Natural killer cell treated with Interleukin-12 subunit alpha and Interleukin-12 subunit beta and Interleukin-15 and Interleukin-18, amount 100 ng/mL, for 72 hours (primary cell): ENCODE results near the gene U2AF1L4. TPM values are rescaled to one million over a fixed set of nuclear protein-coding genes. Genes with fewer than 3 reads are reported as not detected.
"Not testable (repeated sequence)": the region's sequence is repeated elsewhere in the genome, so short reads cannot be mapped to it uniquely, and the experiment has no call there.

Experiments
- ATAC-seq, 2 donors: fragments of 150-1000 bp; cut with Tn5 transposase in 1 of 2; sonication (Bioruptor Pico), chemical (Tn5 transposase) in 1 of 2; 2 replicates each; pipeline ENCODE4 v1.10.0; 2021
- DNase-seq: peaks from one replicate; pipeline ENCODE4 v3.0.0; 2022; ENCODE audit warnings: low spot score
- H3K27ac Mint-ChIP-seq, 2 donors: 1 replicate in 1 of 2; 2 replicates in 1 of 2; pipeline ENCODE4 v1.8.0; 2022; ENCODE audit warnings: mixed read lengths in 2 of 2, mild to moderate bottlenecking in 1 of 2, moderate library complexity in 1 of 2
- H3K27me3 Mint-ChIP-seq, 2 donors: 1 replicate in 1 of 2; 2 replicates in 1 of 2; pipeline ENCODE4 v1.8.0; 2022; ENCODE audit warnings: mixed read lengths in 2 of 2
- H3K36me3 Mint-ChIP-seq: one replicate; pipeline ENCODE4 v1.8.0; 2022; ENCODE audit warnings: mixed read lengths
- H3K4me1 Mint-ChIP-seq, 2 donors: 1 replicate in 1 of 2; 2 replicates in 1 of 2; pipeline ENCODE4 v1.8.0; 2022; ENCODE audit warnings: low read depth in 2 of 2, mixed read lengths in 2 of 2, mild to moderate bottlenecking in 1 of 2
- H3K4me3 Mint-ChIP-seq: one replicate; pipeline ENCODE4 v1.8.0; 2022; ENCODE audit warnings: mixed read lengths
- H3K9me3 Mint-ChIP-seq: 2 replicates; pipeline ENCODE4 v1.8.0; 2022; ENCODE audit warnings: mixed read lengths
- total RNA-seq, 2 donors: library from RNA; stranded (reverse); gene quantifications; one replicate each; pipeline ENCODE4 v1.2.3, GENCODE V29; 2022

U2AF1L4 gene
- total RNA-seq, 2 donors from 2014 or later = 17.0 to 19.1 TPM

GRCh38 chr19:35775298-35776101, 30.3 kb upstream of the U2AF1L4 start, which contains the start of gene ARHGAP33:
TSS of gene ARHGAP33 (plus strand) at chr19:35775564. CDS start at chr19:35775659, 95 bp downstream.
- peak; percentile 98 to 99 for ATAC-seq
- H3K4me3 Mint-ChIP-seq = peak within 1 kb of the TSS; percentile 85
- peaks cover 20 to 25% of the 10 kb centered on the region in 2 donors for H3K4me1 Mint-ChIP-seq

DNA sequence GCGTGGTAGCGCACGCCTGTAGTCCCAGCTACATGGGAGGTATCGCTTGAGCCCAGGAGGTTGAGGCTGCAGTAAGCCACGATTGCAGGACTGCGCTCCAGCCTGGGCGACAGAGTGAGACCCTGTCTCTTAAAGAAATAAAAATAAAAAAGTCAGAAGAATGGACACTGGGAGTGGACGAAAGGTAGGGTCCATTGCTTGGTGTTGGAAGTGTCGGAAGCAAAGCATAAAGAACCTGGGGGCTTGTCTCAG, 29.8 kb upstream of the U2AF1L4 start:
- H3K36me3 Mint-ChIP-seq = no peaks in the 10 kb centered on the region
- H3K4me1 Mint-ChIP-seq = peaks cover 20 to 25% of the 10 kb centered on the region in 2 donors
- DNase-seq (no peak), ATAC-seq (no peak)
- no peaks in the 10 kb centered on the region for H3K27me3 Mint-ChIP-seq
- peak overlapping the region; percentile 85 for H3K4me3 Mint-ChIP-seq
- H3K27ac Mint-ChIP-seq = no peak overlapping the region
- no peaks in the 10 kb centered on the region for H3K9me3 Mint-ChIP-seq

More at GRCh38 chr19:35775298-35776101, 30.3 kb upstream of the U2AF1L4 start, which contains the start of gene ARHGAP33:
- DNase-seq = peak; percentile 98
- H3K36me3 Mint-ChIP-seq = no peaks in the 10 kb centered on the region
- no peaks in the 10 kb centered on the region for H3K9me3 Mint-ChIP-seq
- H3K27ac Mint-ChIP-seq = peak within 1 kb of the TSS in 1 of 2 donors; percentile 77
- H3K27me3 Mint-ChIP-seq = no peaks in the 10 kb centered on the region

- no peaks in the 10 kb centered on the region for H3K9me3 Mint-ChIP-seq
- DNase-seq = peak; percentile 53
- no peak overlapping the region for H3K27ac Mint-ChIP-seq
- H3K4me1 Mint-ChIP-seq = peaks cover 20 to 25% of the 10 kb centered on the region in 2 donors
- H3K27me3 Mint-ChIP-seq = no peaks in the 10 kb centered on the region
- H3K4me3 Mint-ChIP-seq = peak overlapping the region; percentile 85
- ATAC-seq = no peak
- H3K36me3 Mint-ChIP-seq = no peaks in the 10 kb centered on the region
These were observed 29.2 kb upstream of the U2AF1L4 start for GRCh38 chr19:35774274-35775045.

GRCh38 chr19:35773020-35773806, 28.0 kb upstream of the U2AF1L4 start:
- H3K4me3 Mint-ChIP-seq = no peak overlapping the region

GRCh38 chr19:35772362-35772761, 27.1 kb upstream of the U2AF1L4 start:
- not testable (repeated sequence) for H3K27me3 Mint-ChIP-seq, DNase-seq, H3K36me3 Mint-ChIP-seq, ATAC-seq, H3K4me3 Mint-ChIP-seq, H3K9me3 Mint-ChIP-seq, H3K27ac Mint-ChIP-seq
- H3K4me1 Mint-ChIP-seq = peaks cover 20 to 25% of the 10 kb centered on the region in 2 donors

More at GRCh38 chr19:35773020-35773806, 28.0 kb upstream of the U2AF1L4 start:
- DNase-seq (peak; percentile 32), ATAC-seq (no peak)
- no peak overlapping the region for H3K27ac Mint-ChIP-seq
- peaks cover 20 to 25% of the 10 kb centered on the region in 2 donors for H3K4me1 Mint-ChIP-seq
- H3K9me3 Mint-ChIP-seq = no peaks in the 10 kb centered on the region
- no peaks in the 10 kb centered on the region for H3K27me3 Mint-ChIP-seq
- H3K36me3 Mint-ChIP-seq = no peaks in the 10 kb centered on the region

DNA sequence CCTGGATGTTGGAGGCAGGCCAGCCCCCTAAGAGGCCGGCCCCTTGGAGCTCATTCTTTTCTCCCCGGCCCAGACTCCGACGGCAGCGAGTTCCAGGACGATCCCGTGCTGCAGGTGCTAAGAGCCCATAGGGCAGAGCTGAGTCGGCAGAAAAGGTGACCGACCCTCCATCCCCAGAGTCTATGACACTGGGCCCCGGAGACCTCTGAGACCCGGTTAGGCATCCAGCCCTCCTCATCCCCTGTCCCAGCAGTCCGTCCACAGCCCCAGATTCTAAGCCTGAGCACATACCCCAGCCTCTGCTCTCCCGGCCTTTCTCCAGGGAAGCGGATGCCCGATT, 22.8 kb upstream of the U2AF1L4 start:
- no peak for DNase-seq
- H3K4me1 Mint-ChIP-seq = peaks cover 0 to 4% of the 10 kb centered on the region in 2 donors

DNA sequence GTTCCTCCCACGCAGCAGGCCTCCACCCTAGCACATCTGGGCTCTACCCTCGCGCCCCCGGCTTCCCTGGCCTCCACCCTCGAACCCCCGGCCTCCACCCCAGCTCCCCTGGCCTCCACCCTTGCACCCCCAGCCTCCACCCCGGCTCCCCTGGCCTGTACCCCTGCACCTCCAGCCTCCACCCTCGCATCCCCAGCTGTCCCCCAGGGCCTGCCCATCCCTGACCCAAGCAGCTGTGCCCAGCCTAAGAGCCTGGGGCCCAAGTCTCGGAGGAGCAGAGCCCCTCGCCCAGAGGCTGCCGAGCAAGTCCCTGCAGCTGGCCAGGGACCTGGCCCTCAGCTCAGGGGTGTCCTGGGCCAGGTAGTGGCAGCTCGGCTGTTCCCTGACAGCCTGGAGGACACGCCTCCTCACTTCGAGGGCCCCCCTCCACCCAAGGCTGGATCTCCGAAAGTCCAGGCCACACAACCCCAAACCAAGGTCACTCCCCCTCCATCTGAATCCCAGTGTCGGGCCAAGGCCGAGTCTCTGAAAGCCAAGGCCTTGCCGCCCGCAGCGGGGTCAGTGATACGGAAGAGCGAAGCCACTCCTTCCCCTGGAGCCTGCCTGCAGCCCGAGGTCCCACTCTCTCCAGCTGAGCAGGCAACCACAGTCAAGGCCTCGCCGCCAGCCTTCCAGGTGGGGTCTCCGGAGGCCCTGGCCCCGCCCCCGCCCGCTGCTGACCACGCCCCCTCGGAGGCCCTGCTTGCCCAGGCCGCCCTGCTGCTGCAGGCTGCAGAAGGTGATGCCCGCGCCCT, 22.3 kb upstream of the U2AF1L4 start:
- no peaks in the 10 kb centered on the region for H3K9me3 Mint-ChIP-seq
- no peak for DNase-seq
- H3K36me3 Mint-ChIP-seq = no peaks in the 10 kb centered on the region
- no peaks in the 10 kb centered on the region for H3K27me3 Mint-ChIP-seq
- H3K27ac Mint-ChIP-seq = no peak overlapping the region
- H3K4me1 Mint-ChIP-seq = peaks cover 0 to 4% of the 10 kb centered on the region in 2 donors
- peak; percentile 12 to 31 for ATAC-seq
- no peak overlapping the region for H3K4me3 Mint-ChIP-seq

More for the DNA sequence above, 22.8 kb upstream of the U2AF1L4 start:
- ATAC-seq = no peak
- Mint-ChIP-seq H3K36me3 (no peaks in the 10 kb centered on the region), H3K27ac (no peak overlapping the region), H3K9me3 (no peaks in the 10 kb centered on the region), H3K27me3 (no peaks in the 10 kb centered on the region), H3K4me3 (no peak overlapping the region)

GRCh38 chr19:35766571-35767104, 21.4 kb upstream of the U2AF1L4 start:
- DNase-seq (no peak), ATAC-seq (peak; percentile 29 to 38)
- no peaks in the 10 kb centered on the region for H3K36me3 Mint-ChIP-seq
- H3K4me1 Mint-ChIP-seq = peaks cover 0 to 4% of the 10 kb centered on the region in 2 donors
- no peak overlapping the region for H3K27ac Mint-ChIP-seq
- H3K9me3 Mint-ChIP-seq = no peaks in the 10 kb centered on the region
- no peak overlapping the region for H3K4me3 Mint-ChIP-seq
- H3K27me3 Mint-ChIP-seq = no peaks in the 10 kb centered on the region

DNA sequence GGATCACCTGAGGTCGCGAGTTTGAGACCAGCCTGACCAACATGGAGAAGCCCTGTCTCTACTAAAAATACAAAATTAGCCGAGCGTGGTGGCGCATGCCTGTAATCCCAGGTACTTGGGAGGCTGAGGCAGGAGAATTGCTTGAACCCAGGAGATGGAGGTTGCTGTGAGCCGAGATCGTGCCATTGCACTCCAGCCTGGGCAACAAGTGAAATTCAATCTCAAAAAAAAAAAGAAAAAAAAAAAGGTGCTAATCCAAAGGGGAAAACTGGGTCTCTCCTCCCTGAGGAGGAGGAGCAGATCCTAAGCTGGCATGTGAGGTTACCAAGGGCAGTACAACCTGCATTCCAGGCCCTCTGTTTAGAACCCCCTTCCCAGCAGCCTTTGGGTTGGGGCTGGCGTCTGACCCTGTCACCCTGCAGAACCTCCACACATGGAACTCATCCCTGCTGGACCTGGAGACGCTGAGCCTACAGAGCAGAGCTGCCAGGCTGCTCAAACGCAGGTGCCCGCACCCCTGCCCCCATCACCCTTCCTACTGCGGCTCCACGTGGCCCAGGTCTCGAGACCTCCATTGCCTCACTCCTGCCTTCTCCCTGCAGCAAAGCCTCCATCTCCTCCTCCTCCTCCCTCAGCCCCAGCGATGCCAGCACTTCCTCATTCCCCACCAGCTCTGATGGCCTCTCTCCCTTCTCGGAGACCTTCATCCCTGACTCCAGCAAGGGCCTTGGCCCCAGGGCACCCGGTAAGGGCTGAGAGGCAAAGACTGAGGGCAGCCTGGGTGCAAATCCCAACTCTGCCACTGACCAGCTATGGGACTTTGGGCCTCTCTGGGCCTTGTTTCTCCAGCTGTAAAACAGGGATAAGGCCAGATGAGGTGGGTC, 19.5 kb upstream of the U2AF1L4 start:
- Mint-ChIP-seq H3K9me3 (no peaks in the 10 kb centered on the region), H3K4me3 (no peak overlapping the region), H3K27ac (no peak overlapping the region), H3K27me3 (no peaks in the 10 kb centered on the region), H3K36me3 (no peaks in the 10 kb centered on the region), H3K4me1 (peaks cover 1 to 6% of the 10 kb centered on the region in 2 donors)
- ATAC-seq (no peak), DNase-seq (no peak)

DNA sequence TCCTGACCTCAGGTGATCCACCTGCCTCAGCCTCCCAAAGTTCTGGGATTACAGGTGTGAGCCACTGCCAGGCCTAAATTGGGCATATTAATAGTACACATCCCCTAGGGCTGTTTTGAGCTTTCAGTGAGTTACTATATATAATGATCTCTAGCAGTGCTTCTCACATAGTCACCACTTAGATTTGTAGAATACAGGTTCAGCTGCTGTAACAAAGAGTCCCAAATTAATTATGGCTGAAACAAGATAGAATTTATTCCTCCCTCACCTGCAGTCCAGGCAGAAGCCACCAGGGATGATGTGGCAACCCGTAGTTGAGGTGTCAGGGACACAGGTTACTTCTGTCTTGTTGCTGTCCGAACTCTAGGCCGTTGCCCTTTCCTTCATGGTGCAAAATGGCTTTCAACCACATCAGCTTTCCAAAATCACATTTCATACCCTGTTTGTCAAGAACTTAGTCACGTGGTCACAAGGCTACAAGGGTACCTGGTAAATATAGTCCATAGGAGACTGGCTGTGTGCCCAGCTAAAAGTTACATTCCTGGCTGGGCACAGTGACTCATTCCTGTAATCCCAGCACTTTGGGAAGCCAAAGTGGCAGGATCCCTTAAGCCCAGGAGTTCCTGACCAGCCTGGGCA, 15.6 kb upstream of the U2AF1L4 start:
- Mint-ChIP-seq H3K27me3 (peaks cover 0 to 5% of the 10 kb centered on the region in 2 donors), H3K27ac (no peak overlapping the region), H3K36me3 (no peaks in the 10 kb centered on the region), H3K4me1 (peaks cover 19 to 29% of the 10 kb centered on the region in 2 donors), H3K4me3 (no peak overlapping the region), H3K9me3 (no peaks in the 10 kb centered on the region)
- ATAC-seq (no peak), DNase-seq (no peak)

DNA sequence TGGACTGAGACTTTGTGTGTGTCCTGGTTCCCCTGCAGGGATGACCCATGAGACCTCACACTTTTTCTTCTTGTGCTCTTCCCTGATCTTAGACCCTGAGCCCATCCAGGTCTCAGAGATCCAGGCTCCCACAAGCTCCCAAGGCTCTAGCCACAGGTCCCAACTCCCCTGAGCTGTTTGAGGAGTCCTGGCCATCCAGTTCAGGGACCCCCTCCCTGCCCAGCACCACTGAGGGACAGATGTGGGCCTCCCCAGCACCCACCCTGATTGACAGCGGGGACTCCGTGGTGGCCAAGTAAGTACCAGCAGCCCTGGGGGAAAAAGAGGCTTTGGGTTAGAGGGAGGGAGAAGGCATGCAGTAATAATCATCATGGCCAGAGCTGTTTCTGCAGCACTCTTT, 14.5 kb upstream of the U2AF1L4 start:
- ATAC-seq (no peak), DNase-seq (no peak)
- Mint-ChIP-seq H3K27me3 (peaks cover 0 to 10% of the 10 kb centered on the region in 2 donors), H3K36me3 (no peaks in the 10 kb centered on the region), H3K4me3 (peak overlapping the region; percentile 88), H3K4me1 (peaks cover 19 to 32% of the 10 kb centered on the region in 2 donors), H3K27ac (no peak overlapping the region), H3K9me3 (no peaks in the 10 kb centered on the region)
